WTC11 (cell line): ENCODE measurements around the gene HBQ1. TPM values are rescaled to one million over a fixed set of nuclear protein-coding genes. Genes with fewer than 3 reads are reported as not detected.

ENCODE experiments used
- ATF2 ChIP-seq: sonication (generic); formaldehyde crosslinking; IDR thresholded peaks from 2 replicates; pipeline ENCODE4 v1.8.1; 2022; ENCODE audit warnings: low read depth, missing genetic modification reagents, borderline replicate concordance
- CDX4 ChIP-seq: fragments of 250-450 bp; sonication (Bioruptor Pico); IDR thresholded peaks from 2 replicates; pipeline ENCODE4 v1.9.0; 2021; ENCODE audit warnings: moderate library complexity, mild to moderate bottlenecking, inconsistent platforms, borderline replicate concordance
- CTCF ChIP-seq: fragments of 200-600 bp; IDR thresholded peaks from 2 replicates; pipeline ENCODE4 v1.8.0; 2022; ENCODE audit warnings: antibody characterized with exemption
- EMX1 ChIP-seq: fragments of 250-450 bp; sonication (Bioruptor Pico); IDR thresholded peaks from 2 replicates; pipeline ENCODE4 v1.8.0; 2021; ENCODE audit warnings: mild to moderate bottlenecking
- ETV6 ChIP-seq: sonication (generic); formaldehyde crosslinking; IDR thresholded peaks from 2 replicates; pipeline ENCODE4 v1.8.1; 2022; ENCODE audit warnings: mild to moderate bottlenecking, missing genetic modification reagents
- GABPB1 ChIP-seq: sonication (generic); formaldehyde crosslinking; IDR thresholded peaks from 2 replicates; pipeline ENCODE4 v1.8.1; 2023; ENCODE audit warnings: mild to moderate bottlenecking, missing genetic modification reagents
- GTF2I ChIP-seq: fragments of 250-450 bp; sonication (Bioruptor Pico); conservative IDR thresholded peaks from 2 replicates; pipeline ENCODE4 v1.4.0; 2021; ENCODE audit warnings: mild to moderate bottlenecking
- HMGA2 ChIP-seq: fragments of 250-450 bp; sonication (Bioruptor Pico); IDR thresholded peaks from 2 replicates; pipeline ENCODE4 v1.4.0; 2021; ENCODE audit warnings: mild to moderate bottlenecking, moderate library complexity
- JUN ChIP-seq: sonication (generic); formaldehyde crosslinking; IDR thresholded peaks from 2 replicates; pipeline ENCODE4 v1.8.0; 2023; ENCODE audit warnings: mild to moderate bottlenecking, missing genetic modification reagents
- MAX ChIP-seq: sonication (generic); formaldehyde crosslinking; IDR thresholded peaks from 2 replicates; pipeline ENCODE4 v1.8.0; 2022; ENCODE audit warnings: mild to moderate bottlenecking, missing genetic modification reagents
- MLX ChIP-seq: sonication (generic); formaldehyde crosslinking; IDR thresholded peaks from 2 replicates; pipeline ENCODE4 v1.8.1; 2023; ENCODE audit warnings: mild to moderate bottlenecking, missing genetic modification reagents, moderate library complexity
- NFYB ChIP-seq: sonication (generic); formaldehyde crosslinking; conservative IDR thresholded peaks from 2 replicates; pipeline ENCODE4 v1.8.0; 2022; ENCODE audit warnings: low read depth, missing genetic modification reagents
- SMAD3 ChIP-seq: sonication (generic); formaldehyde crosslinking; IDR thresholded peaks from 2 replicates; pipeline ENCODE4 v1.8.0; 2022; ENCODE audit warnings: missing genetic modification reagents, mild to moderate bottlenecking, borderline replicate concordance
- TEAD4 ChIP-seq: sonication (generic); formaldehyde crosslinking; IDR thresholded peaks from 2 replicates; pipeline ENCODE4 v1.8.0; 2022; ENCODE audit warnings: mild to moderate bottlenecking, missing genetic modification reagents
- ZBTB21 ChIP-seq: sonication (generic); formaldehyde crosslinking; IDR thresholded peaks from 2 replicates; pipeline ENCODE4 v1.8.1; 2023; ENCODE audit warnings: mild to moderate bottlenecking, missing genetic modification reagents, borderline replicate concordance
- ZNF219 ChIP-seq: sonication (generic); formaldehyde crosslinking; IDR thresholded peaks from 2 replicates; pipeline ENCODE4 v1.8.0; 2023; ENCODE audit warnings: missing genetic modification reagents, mild to moderate bottlenecking, borderline replicate concordance
- ZNF232 ChIP-seq: sonication (generic); formaldehyde crosslinking; IDR thresholded peaks from 2 replicates; pipeline ENCODE4 v1.8.0; 2022; ENCODE audit warnings: mild to moderate bottlenecking, missing genetic modification reagents
- ZNF416 ChIP-seq: fragments of 250-450 bp; sonication (Bioruptor Pico); IDR thresholded peaks from 2 replicates; pipeline ENCODE4 v1.9.0; 2021; ENCODE audit warnings: mild to moderate bottlenecking, inconsistent platforms
- ZNF512 ChIP-seq: sonication (generic); formaldehyde crosslinking; IDR thresholded peaks from 2 replicates; pipeline ENCODE4 v1.8.1; 2022; ENCODE audit warnings: missing genetic modification reagents, borderline replicate concordance
- ZNF532 ChIP-seq: fragments of 250-450 bp; sonication (Bioruptor Pico); IDR thresholded peaks from 2 replicates; pipeline ENCODE4 v1.9.0; 2021; ENCODE audit warnings: mild to moderate bottlenecking, borderline replicate concordance
- ZSCAN18 ChIP-seq: fragments of 250-450 bp; sonication (Bioruptor Pico); IDR thresholded peaks from 2 replicates; pipeline ENCODE4 v2.1.2; 2022; ENCODE audit warnings: mild to moderate bottlenecking, moderate library complexity
- total RNA-seq: library from RNA; stranded (reverse); gene quantifications from 3 replicates; pipeline ENCODE4 v1.2.3, GENCODE V29; 2021

Gene HBQ1
- total RNA-seq, 1 experiment from 2014 or later: 3.0 TPM

- TF ChIP-seq HMGA2 (CRISPR knock-in tag): no peak
- no peak for TF ChIP-seq ATF2 (CRISPR knock-in tag)
- TF ChIP-seq NFYB (CRISPR knock-in tag): no peak
- peak; percentile 86 for TF ChIP-seq SMAD3 (CRISPR knock-in tag)
- peak; percentile 99 for TF ChIP-seq MAX (CRISPR knock-in tag)
- TF ChIP-seq ETV6: peak; percentile 98
- TF ChIP-seq ZNF512 (CRISPR knock-in tag): no peak
- 0 out of 2 replicates have a peak, but pooled peaks have one; percentile 83 for TF ChIP-seq JUN (CRISPR knock-in tag)
- TF ChIP-seq MLX (CRISPR knock-in tag): no peak
- TF ChIP-seq ZNF416 (CRISPR knock-in tag): no peak
- no peak for TF ChIP-seq ZSCAN18
- no peak for TF ChIP-seq EMX1 (CRISPR knock-in tag)
- TF ChIP-seq CDX4 (CRISPR knock-in tag): no peak
- TF ChIP-seq ZNF532 (CRISPR knock-in tag): no peak
- peak; percentile 72; the same call in 1 of the 2 replicates for TF ChIP-seq ZNF219 (CRISPR knock-in tag)
- peak; percentile 79; the same call in 1 of the 2 replicates for TF ChIP-seq ZBTB21 (CRISPR knock-in tag)
- no peak for TF ChIP-seq CTCF
- TF ChIP-seq TEAD4 (CRISPR knock-in tag): peak; percentile 63; the same call in 1 of the 2 replicates
- TF ChIP-seq GTF2I (CRISPR knock-in tag): no peak
- TF ChIP-seq GABPB1 (CRISPR knock-in tag): peak; percentile 95
- TF ChIP-seq ZNF232 (CRISPR knock-in tag): 0 out of 2 replicates have a peak, but pooled peaks have one; percentile 26
- TF ChIP-seq, all 79 proteins: peak for 36
These were observed 48.8 kb downstream of the HBQ1 start, which contains the start of gene LUC7L (continued) for GRCh38 chr16:228852-229730.
